ENCODE results near the gene KRTAP20-2. TPM values are rescaled to one million over a fixed set of nuclear protein-coding genes. Genes with fewer than 3 reads are reported as not detected.

The KRTAP20-2 gene
- not detected for polyA plus RNA-seq (2013, experiment 1 of 4)
- polyA plus RNA-seq (2013, experiment 2 of 4) = not detected
- polyA plus RNA-seq (2013, experiment 3 of 4) = not detected
- polyA plus RNA-seq (2013, experiment 4 of 4) = not detected

DNA sequence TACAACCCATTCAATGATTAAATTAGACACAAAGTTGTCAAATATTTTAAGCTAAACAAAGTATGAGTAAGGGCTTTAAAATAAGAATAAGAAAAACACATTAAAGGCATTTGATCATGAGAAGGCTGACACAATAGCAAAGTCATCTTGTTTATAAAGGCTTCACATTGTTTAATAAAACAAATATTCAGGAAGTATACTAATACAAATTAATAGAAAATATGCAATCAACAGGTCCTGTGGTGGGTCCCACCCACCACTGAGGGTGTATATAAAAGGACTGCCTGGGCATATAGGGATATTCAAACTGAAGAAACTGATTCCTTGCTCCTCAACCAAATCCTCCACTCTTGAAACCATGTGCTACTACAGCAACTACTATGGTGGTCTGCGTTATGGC is at the start of gene KRTAP20-2:
KRTAP20-2 (plus strand) TSS at position 301 of the 400 bp plus-strand sequence; CDS start at position 359, 58 bp downstream.
- no peak within 1 kb of the TSS for H3K4me3 ChIP-seq (ENCODE audit: insufficient read depth, low read depth, low read length)
- H3K27me3 ChIP-seq (ENCODE audit: control insufficient read depth, insufficient read depth, low read length, poor library complexity, severe bottlenecking) = no peaks in the 10 kb centered on the region
- H3K9me3 ChIP-seq (ENCODE audit: control insufficient read depth, low read length) = no peaks in the 10 kb centered on the region
- no peaks in the 10 kb centered on the region for H3K4me1 ChIP-seq (ENCODE audit: control insufficient read depth, insufficient read depth, low read length)
- 92 to 97% methylated on average over 1 of the region's 1 CpG for WGBS, 2 experiments
- H3K36me3 ChIP-seq (ENCODE audit: control insufficient read depth, insufficient read depth, low read length) = no peaks in the 10 kb centered on the region
- H3K27ac ChIP-seq (ENCODE audit: insufficient read depth, low read depth, low read length, poor library complexity, severe bottlenecking) = no peak within 1 kb of the TSS

DNA sequence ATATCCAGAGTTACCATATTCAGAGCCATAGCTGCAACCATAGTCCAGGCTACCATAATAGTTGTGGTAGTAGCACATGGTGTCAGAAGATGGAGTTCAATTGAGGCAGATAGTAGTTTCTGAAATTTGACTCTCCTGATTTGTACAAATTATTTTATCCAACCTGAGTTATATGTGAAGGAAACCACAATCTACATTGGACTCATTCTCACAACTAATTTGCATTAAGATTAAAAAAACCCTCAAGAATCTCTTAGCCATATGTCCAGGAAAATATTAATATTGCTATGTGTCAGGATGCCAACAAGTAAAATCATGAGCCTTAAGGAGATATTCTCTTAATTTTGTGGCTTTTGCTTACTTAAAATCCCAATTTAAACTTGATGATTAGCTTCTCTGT is 44.7 kb upstream of the KRTAP20-2 start, which contains the start of gene KRTAP22-2:
KRTAP22-2 (minus strand) TSS at position 101 of the 400 bp plus-strand sequence.
- Histone ChIP-seq H3K27ac (ENCODE audit: insufficient read depth, low read depth, low read length, poor library complexity, severe bottlenecking) (no peak within 1 kb of the TSS), H3K4me1 (ENCODE audit: control insufficient read depth, insufficient read depth, low read length) (no peaks in the 10 kb centered on the region), H3K4me3 (ENCODE audit: insufficient read depth, low read depth, low read length) (no peak within 1 kb of the TSS), H3K27me3 (ENCODE audit: control insufficient read depth, insufficient read depth, low read length, poor library complexity, severe bottlenecking) (no peaks in the 10 kb centered on the region), H3K36me3 (ENCODE audit: control insufficient read depth, insufficient read depth, low read length) (no peaks in the 10 kb centered on the region), H3K9me3 (ENCODE audit: control insufficient read depth, low read length) (no peaks in the 10 kb centered on the region)

- no peaks in the 10 kb centered on the region for H3K4me1 ChIP-seq (ENCODE audit: control insufficient read depth, insufficient read depth, low read length)
- H3K27me3 ChIP-seq (ENCODE audit: control insufficient read depth, insufficient read depth, low read length, poor library complexity, severe bottlenecking) = no peaks in the 10 kb centered on the region
- H3K27ac ChIP-seq (ENCODE audit: insufficient read depth, low read depth, low read length, poor library complexity, severe bottlenecking) = no peak within 1 kb of the TSS
- no peaks in the 10 kb centered on the region for H3K9me3 ChIP-seq (ENCODE audit: control insufficient read depth, low read length)
- WGBS, 2 experiments = 94 to 97% methylated on average over 4 of the region's 4 CpGs
- H3K36me3 ChIP-seq (ENCODE audit: control insufficient read depth, insufficient read depth, low read length) = no peaks in the 10 kb centered on the region
- H3K4me3 ChIP-seq (ENCODE audit: insufficient read depth, low read depth, low read length) = no peak within 1 kb of the TSS
These were observed 42.9 kb upstream of the KRTAP20-2 start, which contains the start of gene KRTAP6-3 for GRCh38 chr21:30592140-30592539. TSS of gene KRTAP6-3 (plus strand) at chr21:30592440. CDS start at chr21:30592446, 6 bp downstream.

GRCh38 chr21:30598802-30599201 is 36.2 kb upstream of the KRTAP20-2 start, which contains the start of gene KRTAP6-2:
TSS of gene KRTAP6-2 (minus strand) at chr21:30598902. CDS start at chr21:30598874, 28 bp downstream.
- 94 to 98% methylated on average over 6 of the region's 6 CpGs for WGBS, 2 experiments
- Histone ChIP-seq H3K4me1 (ENCODE audit: control insufficient read depth, insufficient read depth, low read length) (no peaks in the 10 kb centered on the region), H3K4me3 (ENCODE audit: insufficient read depth, low read depth, low read length) (no peak within 1 kb of the TSS), H3K27ac (ENCODE audit: insufficient read depth, low read depth, low read length, poor library complexity, severe bottlenecking) (no peak within 1 kb of the TSS), H3K9me3 (ENCODE audit: control insufficient read depth, low read length) (no peaks in the 10 kb centered on the region), H3K36me3 (ENCODE audit: control insufficient read depth, insufficient read depth, low read length) (no peaks in the 10 kb centered on the region), H3K27me3 (ENCODE audit: control insufficient read depth, insufficient read depth, low read length, poor library complexity, severe bottlenecking) (no peaks in the 10 kb centered on the region)

GRCh38 chr21:30600787-30601186 is 34.2 kb upstream of the KRTAP20-2 start, which contains the start of gene KRTAP22-1:
TSS of gene KRTAP22-1 (plus strand) at chr21:30601087.
- Histone ChIP-seq H3K27me3 (ENCODE audit: control insufficient read depth, insufficient read depth, low read length, poor library complexity, severe bottlenecking) (no peaks in the 10 kb centered on the region), H3K4me1 (ENCODE audit: control insufficient read depth, insufficient read depth, low read length) (no peaks in the 10 kb centered on the region), H3K36me3 (ENCODE audit: control insufficient read depth, insufficient read depth, low read length) (no peaks in the 10 kb centered on the region), H3K27ac (ENCODE audit: insufficient read depth, low read depth, low read length, poor library complexity, severe bottlenecking) (no peak within 1 kb of the TSS), H3K9me3 (ENCODE audit: control insufficient read depth, low read length) (no peaks in the 10 kb centered on the region), H3K4me3 (ENCODE audit: insufficient read depth, low read depth, low read length) (no peak within 1 kb of the TSS)
- 63% methylated on average over 1 of the region's 1 CpG; no CpG with 5 or more reads in 1 of the 2 experiments for WGBS, 2 experiments

GRCh38 chr21:30605968-30606367 is 29.0 kb upstream of the KRTAP20-2 start:
- no peaks in the 10 kb centered on the region for H3K36me3 ChIP-seq (ENCODE audit: control insufficient read depth, insufficient read depth, low read length)
- WGBS, 2 experiments = 92 to 93% methylated on average over 2 of the region's 2 CpGs

GRCh38 chr21:30612132-30612531 is 22.9 kb upstream of the KRTAP20-2 start:
- Histone ChIP-seq H3K27ac (ENCODE audit: insufficient read depth, low read depth, low read length, poor library complexity, severe bottlenecking) (no peak overlapping the region), H3K4me3 (ENCODE audit: insufficient read depth, low read depth, low read length) (no peak overlapping the region), H3K27me3 (ENCODE audit: control insufficient read depth, insufficient read depth, low read length, poor library complexity, severe bottlenecking) (no peaks in the 10 kb centered on the region), H3K9me3 (ENCODE audit: control insufficient read depth, low read length) (no peaks in the 10 kb centered on the region), H3K36me3 (ENCODE audit: control insufficient read depth, insufficient read depth, low read length) (no peaks in the 10 kb centered on the region), H3K4me1 (ENCODE audit: control insufficient read depth, insufficient read depth, low read length) (no peaks in the 10 kb centered on the region)
- WGBS, 2 experiments = 93 to 100% methylated on average over 1 of the region's 2 CpGs

More at GRCh38 chr21:30605968-30606367, 29.0 kb upstream of the KRTAP20-2 start:
- Histone ChIP-seq H3K4me3 (ENCODE audit: insufficient read depth, low read depth, low read length) (no peak overlapping the region), H3K4me1 (ENCODE audit: control insufficient read depth, insufficient read depth, low read length) (no peaks in the 10 kb centered on the region), H3K27ac (ENCODE audit: insufficient read depth, low read depth, low read length, poor library complexity, severe bottlenecking) (no peak overlapping the region), H3K27me3 (ENCODE audit: control insufficient read depth, insufficient read depth, low read length, poor library complexity, severe bottlenecking) (no peaks in the 10 kb centered on the region), H3K9me3 (ENCODE audit: control insufficient read depth, low read length) (no peaks in the 10 kb centered on the region)

DNA sequence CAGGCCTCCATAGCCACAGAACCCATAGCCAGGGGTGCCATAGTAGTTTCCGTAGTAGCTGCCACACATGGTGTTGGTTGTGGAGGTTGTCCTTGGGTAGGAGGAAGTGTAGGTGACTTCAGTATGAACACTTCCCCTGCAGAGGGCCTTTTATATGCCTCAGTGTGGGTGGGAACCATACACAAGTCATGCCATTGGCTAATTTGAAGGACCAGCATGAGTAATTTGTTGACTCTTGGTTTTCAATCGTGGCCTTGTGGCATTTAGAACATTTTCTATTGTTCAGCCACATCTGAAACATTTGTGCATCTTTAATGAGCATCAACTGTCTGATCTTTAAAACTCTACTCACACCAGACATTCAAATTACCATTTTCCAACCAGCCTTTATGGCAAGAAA is 21.2 kb upstream of the KRTAP20-2 start, which contains the start of gene KRTAP6-1:
KRTAP6-1 (minus strand) TSS at position 95 of the 400 bp plus-strand sequence; CDS start at position 69, 26 bp downstream.
- no peaks in the 10 kb centered on the region for H3K27me3 ChIP-seq (ENCODE audit: control insufficient read depth, insufficient read depth, low read length, poor library complexity, severe bottlenecking)
- no peaks in the 10 kb centered on the region for H3K36me3 ChIP-seq (ENCODE audit: control insufficient read depth, insufficient read depth, low read length)
- H3K9me3 ChIP-seq (ENCODE audit: control insufficient read depth, low read length) = no peaks in the 10 kb centered on the region
- no peak within 1 kb of the TSS for H3K27ac ChIP-seq (ENCODE audit: insufficient read depth, low read depth, low read length, poor library complexity, severe bottlenecking)
- no peak within 1 kb of the TSS for H3K4me3 ChIP-seq (ENCODE audit: insufficient read depth, low read depth, low read length)
- WGBS, 2 experiments = 84 to 86% methylated on average over 2 of the region's 2 CpGs
- H3K4me1 ChIP-seq (ENCODE audit: control insufficient read depth, insufficient read depth, low read length) = no peaks in the 10 kb centered on the region

DNA sequence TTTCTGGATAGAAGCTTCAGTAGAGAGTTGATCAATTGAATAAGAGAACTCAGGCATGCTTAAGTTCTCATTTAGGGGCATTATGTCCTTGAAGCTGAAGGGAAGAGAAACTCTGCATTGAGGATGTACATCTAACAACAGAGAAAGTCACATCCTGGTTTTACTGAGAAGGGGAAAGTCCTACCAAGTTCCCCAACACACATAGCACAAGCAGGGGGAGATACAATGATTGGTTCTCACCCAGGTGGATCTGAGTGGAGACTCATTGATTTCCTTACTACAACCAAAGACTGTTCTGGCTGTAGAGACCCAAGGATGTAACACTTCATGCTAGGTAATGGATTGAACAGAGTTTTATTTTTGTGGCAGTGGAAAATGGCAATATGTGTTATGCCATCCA is 19.8 kb upstream of the KRTAP20-2 start:
- Histone ChIP-seq H3K4me1 (ENCODE audit: control insufficient read depth, insufficient read depth, low read length) (no peaks in the 10 kb centered on the region), H3K27ac (ENCODE audit: insufficient read depth, low read depth, low read length, poor library complexity, severe bottlenecking) (no peak overlapping the region), H3K27me3 (ENCODE audit: control insufficient read depth, insufficient read depth, low read length, poor library complexity, severe bottlenecking) (no peaks in the 10 kb centered on the region), H3K36me3 (ENCODE audit: control insufficient read depth, insufficient read depth, low read length) (no peaks in the 10 kb centered on the region), H3K4me3 (ENCODE audit: insufficient read depth, low read depth, low read length) (no peak overlapping the region), H3K9me3 (ENCODE audit: control insufficient read depth, low read length) (no peaks in the 10 kb centered on the region)

- Histone ChIP-seq H3K36me3 (ENCODE audit: control insufficient read depth, insufficient read depth, low read length) (no peaks in the 10 kb centered on the region), H3K27ac (ENCODE audit: insufficient read depth, low read depth, low read length, poor library complexity, severe bottlenecking) (no peak within 1 kb of the TSS), H3K4me1 (ENCODE audit: control insufficient read depth, insufficient read depth, low read length) (no peaks in the 10 kb centered on the region), H3K27me3 (ENCODE audit: control insufficient read depth, insufficient read depth, low read length, poor library complexity, severe bottlenecking) (no peaks in the 10 kb centered on the region), H3K9me3 (ENCODE audit: control insufficient read depth, low read length) (no peaks in the 10 kb centered on the region), H3K4me3 (ENCODE audit: insufficient read depth, low read depth, low read length) (no peak within 1 kb of the TSS)
- WGBS, 2 experiments = 94% methylated on average over 2 of the region's 2 CpGs; no CpG with 5 or more reads in 1 of the 2 experiments
These were observed 18.9 kb upstream of the KRTAP20-2 start, which contains the start of gene KRTAP20-1 for GRCh38 chr21:30616125-30616524. TSS of gene KRTAP20-1 (plus strand) at chr21:30616425. CDS start at chr21:30616455, 30 bp downstream.
